Ovary (tissue), 9 donors: ENCODE data around the gene NPR1. TPM values are rescaled to one million over a fixed set of nuclear protein-coding genes. Genes with fewer than 3 reads are reported as not detected.

Experiments
- DNase-seq, 5 donors: peaks; one replicate each; pipeline ENCODE4 v3.0.0-alpha.2; 2019 to 2020
- H3K27ac ChIP-seq, 2 donors: fragments of 200-600 bp; one replicate each; pipeline versions ENCODE4 v1.5.1 to v1.8.0; 2019 to 2022
- H3K27me3 ChIP-seq: fragments of 200-600 bp; one replicate; pipeline ENCODE4 v1.8.0; 2022
- H3K36me3 ChIP-seq: fragments of 200-600 bp; sonication (generic); one replicate; pipeline ENCODE4 v1.5.1; 2019
- H3K4me1 ChIP-seq: one replicate; pipeline ENCODE4 v1.8.1; 2013; ENCODE audit warnings: mild to moderate bottlenecking, moderate library complexity; ENCODE audit not compliant: insufficient read depth
- H3K4me3 ChIP-seq: fragments of 200-600 bp; sonication (generic); one replicate; pipeline ENCODE4 v1.5.1; 2017
- H3K9me3 ChIP-seq, 2 donors: fragments of 200-600 bp in 1 of 2; sonication (generic) in 1 of 2; one replicate each; pipeline versions ENCODE4 v1.5.1 to v1.8.1; 2013 to 2019; ENCODE audit warnings: mild to moderate bottlenecking in 1 of 2, moderate library complexity in 1 of 2
- EP300 ChIP-seq: sonication (generic); formaldehyde crosslinking; IDR thresholded peaks from one replicate; pipeline ENCODE4 v1.6.1; 2017; ENCODE audit warnings: antibody characterized with exemption
- POLR2A ChIP-seq: fragments of 450-650 bp; IDR thresholded peaks from one replicate; pipeline ENCODE4 v1.6.1; 2017; ENCODE audit warnings: antibody characterized with exemption, mild to moderate bottlenecking, moderate library complexity
- WGBS, 3 donors: extraction: QIAGEN DNeasy Blood & Tissue Kit in 1 of 3; methylation state at CpG; one replicate each; pipeline versions ENCODE4 v1.1.5 to v1.1.7; 2013 to 2017; 5-methylcytosine and 5-hydroxymethylcytosine counted together
- intact Hi-C, 4 donors: fragments of 100-400 bp; cut with DNase I; formaldehyde crosslinking; loops; one replicate each; pipeline versions ENCODE4 v1.11.0 to v1.15.1; 2022 to 2023
- polyA plus RNA-seq, 2 donors: library from polyadenylated mRNA; stranded (reverse); fragments of 200-250 nt in 1 of 2; fragments of 350-450 nt in 1 of 2; fragmentation: Illumina TruSeq in 1 of 2; extraction: RNeasy Lipid Tissue Mini Kit (QIAGEN cat#74804) in 1 of 2; gene quantifications; one replicate each; pipeline ENCODE4 v1.2.3, GENCODE V29; 2013 to 2014
- total RNA-seq, 7 donors: library from RNA; depleted of rRNA in 2 of 7; stranded (reverse); fragments of >200 nt in 2 of 7; fragmentation: NEBNext Ultra II Directional in 3 of 7; extraction: Animal tissue kit (Norgen Biotek cat#: 25700) in 3 of 7; gene quantifications; one replicate each; pipeline versions ENCODE4 v1.1.0 to v1.2.4, GENCODE V29; 2016 to 2023
- TF ChIP-seq, protein P1 (sequence below), 3 donors: fragments of 450-650 bp in 2 of 3; fragments of 200-600 bp in 1 of 3; IDR thresholded peaks; one replicate each; pipeline versions ENCODE4 v1.5.1 to v1.8.0; 2016 to 2022; ENCODE audit warnings: antibody characterized with exemption in 3 of 3, mild to moderate bottlenecking in 1 of 3
- donor health status: DM: no; HTN: no; CAD: no; lungs with moderate emphysema.
- donor health status: DM: no; HTN: no; CAD: no.
- donor health status: Bipolar disorder and iron deficiency.
- donor health status: DM: yes; HTN: yes; CAD: no.
- donor health status: DM: no; HTN: no; CAD: no.
- donor health status: DM: yes; HTN: yes; CAD: no.

Gene NPR1
- total and polyA plus RNA-seq, 9 donors, result 20.6 to 96.5 (median 48.4) TPM

DNA sequence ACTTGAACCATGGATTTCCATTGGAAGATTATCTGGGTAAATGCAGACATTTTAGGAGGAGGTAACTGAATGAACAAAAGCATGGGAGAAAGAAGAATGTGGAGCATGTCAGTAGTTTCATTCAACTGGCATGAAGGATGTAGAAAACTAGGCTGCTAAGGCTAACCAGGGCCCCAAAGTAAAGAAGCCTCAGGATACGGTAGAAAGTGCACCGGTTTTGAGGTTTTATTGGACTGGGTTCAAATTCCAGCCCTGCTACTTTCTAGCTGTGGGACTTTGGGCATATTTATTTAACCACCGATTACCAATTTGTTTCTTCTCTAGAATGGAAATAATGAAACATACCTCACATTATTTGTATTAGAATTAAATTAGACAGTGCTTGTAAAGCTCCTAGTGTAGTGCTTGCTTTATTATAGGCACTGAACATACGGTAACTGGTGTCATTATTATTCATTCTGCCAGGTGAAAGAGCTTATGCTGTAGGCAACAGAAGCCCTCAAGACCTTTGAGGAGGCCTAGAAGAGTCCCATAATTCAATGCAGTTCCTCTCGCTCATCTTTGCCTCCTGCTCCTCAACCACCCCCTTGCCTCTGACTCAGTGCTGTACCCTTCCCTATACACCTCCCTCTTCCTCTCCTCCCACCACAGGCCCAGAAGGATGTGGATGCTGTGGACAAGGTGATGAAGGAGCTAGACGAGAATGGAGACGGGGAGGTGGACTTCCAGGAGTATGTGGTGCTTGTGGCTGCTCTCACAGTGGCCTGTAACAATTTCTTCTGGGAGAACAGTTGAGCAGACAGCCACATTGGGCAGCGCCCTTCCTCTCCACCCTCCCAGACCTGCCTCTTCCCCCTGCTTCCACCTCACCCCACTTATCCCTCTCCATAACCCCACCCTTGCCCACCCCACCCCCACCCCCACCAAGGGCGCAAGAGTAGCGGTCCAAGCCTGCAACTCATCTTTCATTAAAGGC, 47.2 kb upstream of the NPR1 start:
- no peaks in the 10 kb centered on the region for H3K27me3 ChIP-seq
- peak in 1 of 5 donors; percentile 26 for DNase-seq
- H3K4me1 ChIP-seq, result peaks cover 7% of the 10 kb centered on the region
- no peak overlapping the region for H3K4me3 ChIP-seq
- TF ChIP-seq EP300 (no peak), POLR2A (no peak)
- TF ChIP-seq, protein P1, sequence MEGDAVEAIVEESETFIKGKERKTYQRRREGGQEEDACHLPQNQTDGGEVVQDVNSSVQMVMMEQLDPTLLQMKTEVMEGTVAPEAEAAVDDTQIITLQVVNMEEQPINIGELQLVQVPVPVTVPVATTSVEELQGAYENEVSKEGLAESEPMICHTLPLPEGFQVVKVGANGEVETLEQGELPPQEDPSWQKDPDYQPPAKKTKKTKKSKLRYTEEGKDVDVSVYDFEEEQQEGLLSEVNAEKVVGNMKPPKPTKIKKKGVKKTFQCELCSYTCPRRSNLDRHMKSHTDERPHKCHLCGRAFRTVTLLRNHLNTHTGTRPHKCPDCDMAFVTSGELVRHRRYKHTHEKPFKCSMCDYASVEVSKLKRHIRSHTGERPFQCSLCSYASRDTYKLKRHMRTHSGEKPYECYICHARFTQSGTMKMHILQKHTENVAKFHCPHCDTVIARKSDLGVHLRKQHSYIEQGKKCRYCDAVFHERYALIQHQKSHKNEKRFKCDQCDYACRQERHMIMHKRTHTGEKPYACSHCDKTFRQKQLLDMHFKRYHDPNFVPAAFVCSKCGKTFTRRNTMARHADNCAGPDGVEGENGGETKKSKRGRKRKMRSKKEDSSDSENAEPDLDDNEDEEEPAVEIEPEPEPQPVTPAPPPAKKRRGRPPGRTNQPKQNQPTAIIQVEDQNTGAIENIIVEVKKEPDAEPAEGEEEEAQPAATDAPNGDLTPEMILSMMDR (IDR thresholded peaks at IDR 0.05), result no peak
- WGBS, 3 donors, result 79 to 81% (median 80%) methylated on average over 10 of the region's 10 CpGs
- intact Hi-C loops, result loop anchor here in 1 of 4 donors (10.0 kb wide), 1 partner anchor 117 kb away; no protein-coding TSS in a partner anchor
- H3K36me3 ChIP-seq, result no peaks in the 10 kb centered on the region
- no peak overlapping the region for H3K27ac ChIP-seq
- no peaks in the 10 kb centered on the region for H3K9me3 ChIP-seq

DNA sequence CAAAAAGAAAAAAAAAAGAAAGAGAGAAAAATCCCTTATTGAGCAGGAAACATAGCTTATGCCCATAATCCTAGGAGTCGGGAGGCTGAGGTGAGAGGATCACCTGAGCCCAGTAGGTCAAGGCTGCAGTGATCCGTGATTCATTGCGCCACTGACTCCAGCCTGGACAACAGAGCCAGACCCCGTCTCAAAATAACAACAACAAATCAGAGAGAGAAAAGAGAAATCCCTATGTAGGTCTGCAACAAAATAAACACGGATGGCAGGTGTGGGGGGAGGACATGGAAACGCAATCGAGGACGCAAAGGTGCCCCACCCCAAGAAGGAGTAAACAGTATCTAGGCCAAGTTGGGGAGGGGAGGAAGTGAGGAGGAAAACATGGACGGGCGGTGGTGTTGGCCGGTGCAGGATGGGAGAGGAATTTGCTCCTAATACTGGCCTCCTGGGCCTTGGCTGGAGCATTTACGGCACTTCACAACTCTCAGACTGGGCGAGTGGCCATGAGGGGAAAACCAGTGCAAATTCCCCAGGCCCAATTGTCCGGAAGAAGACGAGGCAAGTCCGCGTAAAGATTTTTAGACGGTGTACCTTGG, 45.2 kb upstream of the NPR1 start:
- Histone ChIP-seq H3K27ac (peak overlapping the region in 1 of 2 donors; percentile 98), H3K27me3 (no peaks in the 10 kb centered on the region), H3K36me3 (no peaks in the 10 kb centered on the region), H3K4me3 (peak overlapping the region; percentile 33), H3K4me1 (peaks cover 11% of the 10 kb centered on the region), H3K9me3 (no peaks in the 10 kb centered on the region)
- WGBS, 3 donors, result 28 to 34% (median 34%) methylated on average over 18 of the region's 18 CpGs
- no peak for TF ChIP-seq POLR2A
- TF ChIP-seq, protein P1 (IDR thresholded peaks at IDR 0.05), result peak in 1 of 3 donors; percentile 14
- DNase-seq, result peak in 1 of 5 donors; percentile 62
- intact Hi-C loops, result loop anchor here in 1 of 4 donors (10.0 kb wide), 1 partner anchor 118 kb away; no protein-coding TSS in a partner anchor

DNA sequence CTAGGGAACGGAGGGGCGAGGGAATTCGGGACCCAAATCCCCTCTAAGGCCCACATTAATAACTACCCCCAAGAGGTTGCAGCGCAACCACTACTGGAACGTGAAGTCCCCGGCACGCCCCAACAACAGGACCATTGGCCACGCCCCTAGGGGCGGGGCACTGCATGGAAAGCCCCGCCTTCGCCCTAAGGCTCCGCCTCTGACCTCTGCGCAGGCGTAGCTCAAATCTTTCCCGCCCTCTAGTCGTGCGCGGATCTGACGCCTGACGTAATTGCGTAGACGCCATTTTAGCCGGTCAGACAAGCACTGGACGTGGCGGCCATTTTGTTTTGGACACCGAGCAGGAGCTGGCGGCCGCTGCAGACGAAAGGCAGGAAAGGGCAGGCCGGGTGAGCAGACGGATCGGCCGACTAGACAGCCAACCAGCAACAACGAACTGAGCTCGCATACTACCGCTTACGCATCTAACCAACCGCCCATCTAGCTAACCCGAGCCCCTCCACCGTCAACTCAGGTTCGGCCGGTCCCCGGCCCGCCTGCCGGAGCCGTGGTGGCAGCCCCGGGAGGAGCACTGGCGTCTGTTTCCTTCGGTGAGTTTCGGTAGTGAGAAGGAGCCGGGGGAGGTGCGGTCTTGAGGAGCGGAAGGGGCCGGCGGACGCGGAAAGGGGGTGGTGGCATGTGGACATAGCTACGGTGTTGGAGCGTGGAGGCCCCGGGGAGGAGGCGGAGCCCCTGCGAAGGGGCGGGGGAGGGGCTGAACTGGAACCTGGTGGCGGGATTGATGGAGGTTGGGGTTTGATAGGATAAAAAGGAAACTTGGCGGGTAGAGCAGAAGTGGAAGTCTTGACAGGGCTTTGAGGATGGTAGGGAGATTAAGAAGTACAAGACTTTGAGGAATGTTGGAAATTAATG, 44.5 kb upstream of the NPR1 start, which contains the start of gene CHTOP:
TSS of gene CHTOP (plus strand) at position 313 of the 912 bp plus-strand sequence. CDS start 2,523 bp downstream, outside the sequence.
- Histone ChIP-seq H3K4me3 (peak within 1 kb of the TSS; percentile 95), H3K27ac (peak within 1 kb of the TSS; percentile 97 to 98), H3K36me3 (no peaks in the 10 kb centered on the region), H3K9me3 (no peaks in the 10 kb centered on the region), H3K4me1 (peaks cover 11% of the 10 kb centered on the region), H3K27me3 (no peaks in the 10 kb centered on the region)
- DNase-seq, result peak; percentile 98 to 99 (median 99)
- intact Hi-C loops, result loop anchor here in 1 of 4 donors (10.0 kb wide), 1 partner anchor 119 kb away; no protein-coding TSS in a partner anchor
- 1 to 2% (median 1%) methylated on average over 63 to 65 of the region's 65 CpGs for WGBS, 3 donors
- TF ChIP-seq, protein P1 (IDR thresholded peaks at IDR 0.05), result peak in 1 of 3 donors; percentile 44
- TF ChIP-seq EP300 (no peak), POLR2A (peak; percentile 89)
